SW480 (cell line): ENCODE data around the gene ZNF367.

Experiments
- DNase-seq: peaks from one replicate; pipeline ENCODE4 v3.0.0-alpha.2; 2016; ENCODE audit warnings: low spot score

ZNF367 gene

GRCh38 chr9:96436456-96437126 is 18.4 kb upstream of the ZNF367 start:
- DNase-seq, result no peak

GRCh38 chr9:96436063-96436455 is 17.9 kb upstream of the ZNF367 start:
- no peak for DNase-seq

- no peak for DNase-seq
Measured at GRCh38 chr9:96435345-96435744, 17.2 kb upstream of the ZNF367 start.

- no peak for DNase-seq
Measured at GRCh38 chr9:96430377-96430776, 12.2 kb upstream of the ZNF367 start.

- no peak for DNase-seq
Measured at GRCh38 chr9:96429732-96430131, 11.6 kb upstream of the ZNF367 start.

- no peak for DNase-seq
Measured at GRCh38 chr9:96425500-96426169, 7.5 kb upstream of the ZNF367 start.

GRCh38 chr9:96423985-96424336 is 5.8 kb upstream of the ZNF367 start:
- DNase-seq, result no peak

GRCh38 chr9:96423322-96423984 is 5.3 kb upstream of the ZNF367 start:
- DNase-seq, result no peak

GRCh38 chr9:96420468-96421219 is 2.5 kb upstream of the ZNF367 start:
- peak; percentile 97 for DNase-seq

- no peak for DNase-seq
Measured at GRCh38 chr9:96419691-96419969, 1.5 kb upstream of the ZNF367 start.

- peak; percentile 77 for DNase-seq
Measured at GRCh38 chr9:96418920-96419690, 935 bp upstream of the ZNF367 start.

GRCh38 chr9:96417661-96418082 is 498 bp downstream of the ZNF367 start:
- DNase-seq, result no peak

GRCh38 chr9:96417051-96417586 is 1.1 kb downstream of the ZNF367 start:
- peak; percentile 80 for DNase-seq

- DNase-seq, result no peak
Measured at GRCh38 chr9:96413302-96414221, 4.6 kb downstream of the ZNF367 start.

- DNase-seq, result no peak
Measured at GRCh38 chr9:96412174-96412913, 5.8 kb downstream of the ZNF367 start.

- no peak for DNase-seq
Measured at GRCh38 chr9:96411129-96411838, 6.9 kb downstream of the ZNF367 start.

- no peak for DNase-seq
Measured at GRCh38 chr9:96408409-96409280, 9.5 kb downstream of the ZNF367 start.

- DNase-seq, result no peak
Measured at GRCh38 chr9:96400132-96400910, 17.8 kb downstream of the ZNF367 start.
